K562 (cell line): ENCODE results near the gene PKD1. TPM values are rescaled to one million over a fixed set of nuclear protein-coding genes. Genes with fewer than 3 reads are reported as not detected.

Experiments
- ATAC-seq: fragments of 200-7000 bp; cut with Tn5 transposase; 3 replicates; pipeline ENCODE4 v1.9.1; 2020; ENCODE audit warnings: moderate library complexity
- BruUV-seq: library from RNA; stranded (reverse); fragments of 400-500 nt; replicated peaks from 2 replicates; lab custom pipeline; 2021; lab: Mats Ljungman, UMichigan
- CTCF ChIA-PET: fragments of 300-600 bp; formaldehyde crosslinking; extraction: SDS; loops from one replicate; lab custom pipeline; 2021; ENCODE audit warnings: low intra/inter-chr PET ratio; lab: Yijun Ruan, JAX
- POLR2A ChIA-PET: fragments of 300-600, 350-650 bp; sonication (Branson Sonifier 250); formaldehyde crosslinking; extraction: SDS; loops from one replicate; lab custom pipeline; 2021; ENCODE audit warnings: antibody characterized with exemption, inconsistent platforms; lab: Yijun Ruan, JAX
- DNase-seq, 4 experiments: peaks; one replicate each; pipeline versions ENCODE4 v3.0.0 to v3.0.0-alpha.2; 2011 to 2018; ENCODE audit warnings: low spot score in 3 of 4, mixed read lengths in 3 of 4; ENCODE audit errors: extremely low read depth in 1 of 4
- FAIRE-seq: peaks from 2 replicates; lab custom pipeline; 2011; peaks lifted over from hg19 to GRCh38; lab: Jason Lieb, UNC
- H2AFZ ChIP-seq: 2 replicates; pipeline ENCODE4 v1.6.0; 2011; ENCODE audit warnings: low read depth, low read length, control low read depth, inconsistent platforms
- H3K27ac ChIP-seq: fragments of 200-600 bp; 3 replicates; pipeline ENCODE4 v1.8.0; 2011; ENCODE audit warnings: low read depth, mild to moderate bottlenecking, control low read depth, inconsistent platforms, low read length, moderate library complexity, mixed read lengths; ENCODE audit errors: extremely low read depth
- H3K27me3 ChIP-seq, 2 experiments: fragments of 300-600 bp in 1 of 2; 2 replicates in 1 of 2; 3 replicates in 1 of 2; pipeline versions ENCODE4 v1.6.0 to v1.8.0; 2011; ENCODE audit warnings: inconsistent platforms in 2 of 2, low read length in 2 of 2, mild to moderate bottlenecking in 1 of 2, mixed read lengths in 1 of 2, moderate library complexity in 1 of 2; ENCODE audit not compliant: control insufficient read depth in 2 of 2, insufficient read depth in 2 of 2
- H3K36me3 ChIP-seq: fragments of 300-600 bp; 3 replicates; pipeline ENCODE4 v1.8.0; 2011; ENCODE audit warnings: mild to moderate bottlenecking, low read length, inconsistent platforms; ENCODE audit not compliant: control insufficient read depth, insufficient read depth
- H3K4me1 ChIP-seq, 2 experiments: fragments of 200-600 bp in 1 of 2; replicated peaks in 1 of 2; 2 replicates in 1 of 2; 3 replicates in 1 of 2; pipeline versions ENCODE4 v1.5.1 to v1.8.0; 2011; ENCODE audit warnings: inconsistent platforms in 2 of 2, low read length in 2 of 2, mild to moderate bottlenecking in 1 of 2, mixed read lengths in 1 of 2, moderate library complexity in 1 of 2; ENCODE audit not compliant: control insufficient read depth in 2 of 2, insufficient read depth in 2 of 2
- H3K4me2 ChIP-seq: 2 replicates; pipeline ENCODE4 v1.6.1; 2011; ENCODE audit warnings: low read length, control low read depth, inconsistent platforms, mixed read lengths; ENCODE audit not compliant: insufficient read depth
- H3K4me3 ChIP-seq: fragments of 200-600 bp; sonication (generic), shearing (Covaris generic); 2 replicates; pipeline ENCODE4 v1.5.1; 2016; ENCODE audit warnings: control low read depth, inconsistent platforms
- H3K79me2 ChIP-seq: fragments of 200-600 bp; 3 replicates; pipeline ENCODE4 v1.8.0; 2011; ENCODE audit warnings: low read length, inconsistent platforms; ENCODE audit not compliant: control insufficient read depth, insufficient read depth
- H3K9ac ChIP-seq, 2 experiments: 2 replicates each; pipeline versions ENCODE4 v1.6.0 to v1.6.1; 2011; ENCODE audit warnings: low read depth in 2 of 2, low read length in 2 of 2, control low read depth in 1 of 2, inconsistent platforms in 1 of 2, mild to moderate bottlenecking in 1 of 2, mixed read lengths in 1 of 2; ENCODE audit not compliant: insufficient read depth in 1 of 2
- H3K9me1 ChIP-seq: one replicate; pipeline ENCODE4 v1.6.0; 2011; ENCODE audit warnings: inconsistent platforms, mild to moderate bottlenecking, low read length, moderate library complexity; ENCODE audit not compliant: control insufficient read depth, insufficient read depth
- H3K9me3 ChIP-seq: replicated peaks from 2 replicates; pipeline ENCODE4 v1.5.1; 2011; ENCODE audit warnings: low read depth, low read length, inconsistent platforms; ENCODE audit not compliant: control insufficient read depth, insufficient read depth
- H4K20me1 ChIP-seq: replicated peaks from 2 replicates; pipeline ENCODE4 v1.6.1; 2011; ENCODE audit warnings: low read length, inconsistent platforms, mixed read lengths; ENCODE audit not compliant: control insufficient read depth, insufficient read depth
- FIP1L1 ChIP-seq: fragments of 200-400 bp; formaldehyde crosslinking; IDR thresholded peaks from 2 replicates; pipeline ENCODE4 v1.6.1; 2018; ENCODE audit warnings: mild to moderate bottlenecking, low read depth, low read length; ENCODE audit not compliant: poor library complexity, severe bottlenecking
- POLR2G ChIP-seq: fragments of 200-400 bp; formaldehyde crosslinking; IDR thresholded peaks from 2 replicates; pipeline ENCODE4 v1.6.1; 2017; ENCODE audit warnings: low read depth, mild to moderate bottlenecking, antibody characterized with exemption, low read length, moderate library complexity
- WGBS: fragments of 100-300 bp; shearing (Covaris generic); methylation state at CpG from one replicate; pipeline ENCODE4 v1.1.6; 2016; ENCODE audit warnings: low coverage, mixed read lengths; ENCODE audit not compliant: insufficient coverage; ENCODE audit errors: missing lambda C conversion rate; 5-methylcytosine and 5-hydroxymethylcytosine counted together
- in situ Hi-C: fragments of 300-500 bp; cut with MboI; formaldehyde crosslinking; loops from 4 replicates; pipeline ENCODE4 v1.15.0; 2018; ENCODE audit warnings: inconsistent platforms, mixed read lengths
- intact Hi-C: fragments of 100-400 bp; cut with micrococcal nuclease; formaldehyde crosslinking; loops from 2 replicates; pipeline ENCODE4 v1.14.2; 2022
- polyA plus RNA-seq, 8 experiments: library from polyadenylated mRNA; depleted of rRNA in 4 of 8; stranded (reverse) in 5 of 8; unstranded in 3 of 8; fragments of >200 nt; fragmentation: Nextera tagmentation in 2 of 8; fragmentation: Illumina TruSeq in 1 of 8; extraction: Ambion mirVana in 2 of 8; extraction: Trizol in 1 of 8; gene quantifications; 2 replicates each; pipeline versions ENCODE4 v1.2.1 to v1.2.3, GENCODE V29; 2011 to 2014; ENCODE audit warnings: inconsistent platforms in 1 of 8, missing spikeins in 1 of 8
- total RNA-seq, 7 experiments: library from RNA; depleted of rRNA in 6 of 7; stranded (reverse); fragments of >200 nt in 6 of 7; fragmentation: Illumina TruSeq in 2 of 7; extraction: Trizol in 2 of 7; gene quantifications; 2 replicates each; pipeline versions ENCODE4 v1.2.1 to v1.2.3, GENCODE V29; 2011 to 2021; ENCODE audit warnings: low replicate concordance in 1 of 7
- TF ChIP-seq, protein P1 (sequence below): fragments of 450-650 bp; IDR thresholded peaks from 2 replicates; pipeline ENCODE4 v1.7.0; 2016; ENCODE audit warnings: borderline replicate concordance

The PKD1 gene
- total and polyA plus RNA-seq, 9 of the 15 experiments (the other 6 are each of a cell fraction or from before 2014, with no cell fraction given), result 0.23 to 93.5 (median 12.6) TPM

GRCh38 chr16:2159175-2159838 lies 23.6 kb upstream of the PKD1 start:
- H3K4me1 ChIP-seq, result peaks cover 8 to 65% of the 10 kb centered on the region in 2 experiments; a peak in 4 of 5 replicates
- in situ Hi-C loops, result no loop called here

More at GRCh38 chr16:2159175-2159838, 23.6 kb upstream of the PKD1 start:
- FAIRE-seq (no peak), DNase-seq (no peak), ATAC-seq (no peak)
- peaks cover 47% of the 10 kb centered on the region; the same call in 2 of the 3 replicates for H3K36me3 ChIP-seq
- no peak overlapping the region for H2AFZ ChIP-seq
- H3K4me3 ChIP-seq, result no peak overlapping the region
- POLR2A ChIA-PET, result interaction anchor here (0.6 to 1.2 kb wide), 2 partner anchors 9 to 19 kb away, joined by 3 to 8 read pairs; no protein-coding TSS in a partner anchor
- peak overlapping the region in 1 of 2 experiments; percentile 99; a peak in 2 of 4 replicates for H3K9ac ChIP-seq
- H3K79me2 ChIP-seq, result peaks cover 89% of the 10 kb centered on the region
- TF ChIP-seq POLR2G, result peak; percentile 43; the same call in 1 of the 2 replicates
- TF ChIP-seq, protein P1, sequence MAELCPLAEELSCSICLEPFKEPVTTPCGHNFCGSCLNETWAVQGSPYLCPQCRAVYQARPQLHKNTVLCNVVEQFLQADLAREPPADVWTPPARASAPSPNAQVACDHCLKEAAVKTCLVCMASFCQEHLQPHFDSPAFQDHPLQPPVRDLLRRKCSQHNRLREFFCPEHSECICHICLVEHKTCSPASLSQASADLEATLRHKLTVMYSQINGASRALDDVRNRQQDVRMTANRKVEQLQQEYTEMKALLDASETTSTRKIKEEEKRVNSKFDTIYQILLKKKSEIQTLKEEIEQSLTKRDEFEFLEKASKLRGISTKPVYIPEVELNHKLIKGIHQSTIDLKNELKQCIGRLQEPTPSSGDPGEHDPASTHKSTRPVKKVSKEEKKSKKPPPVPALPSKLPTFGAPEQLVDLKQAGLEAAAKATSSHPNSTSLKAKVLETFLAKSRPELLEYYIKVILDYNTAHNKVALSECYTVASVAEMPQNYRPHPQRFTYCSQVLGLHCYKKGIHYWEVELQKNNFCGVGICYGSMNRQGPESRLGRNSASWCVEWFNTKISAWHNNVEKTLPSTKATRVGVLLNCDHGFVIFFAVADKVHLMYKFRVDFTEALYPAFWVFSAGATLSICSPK, result no peak
- no peak for TF ChIP-seq FIP1L1
- H4K20me1 ChIP-seq, result peaks cover 24% of the 10 kb centered on the region; the same call in 1 of the 2 replicates
- CTCF ChIA-PET, result no interaction called here
- peaks cover 3% of the 10 kb centered on the region for H3K9me3 ChIP-seq
- H3K27me3 ChIP-seq, result no peaks in the 10 kb centered on the region
- no peak overlapping the region for H3K4me2 ChIP-seq
- H3K9me1 ChIP-seq, result peaks cover 6% of the 10 kb centered on the region
- WGBS, result 79% methylated on average over 11 of the region's 24 CpGs
- H3K27ac ChIP-seq, result no peak overlapping the region
- intact Hi-C loops, result no loop called here
- no TSS peak for BruUV-seq
